ENCODE measurements around the gene ALDH1A1.

DNA sequence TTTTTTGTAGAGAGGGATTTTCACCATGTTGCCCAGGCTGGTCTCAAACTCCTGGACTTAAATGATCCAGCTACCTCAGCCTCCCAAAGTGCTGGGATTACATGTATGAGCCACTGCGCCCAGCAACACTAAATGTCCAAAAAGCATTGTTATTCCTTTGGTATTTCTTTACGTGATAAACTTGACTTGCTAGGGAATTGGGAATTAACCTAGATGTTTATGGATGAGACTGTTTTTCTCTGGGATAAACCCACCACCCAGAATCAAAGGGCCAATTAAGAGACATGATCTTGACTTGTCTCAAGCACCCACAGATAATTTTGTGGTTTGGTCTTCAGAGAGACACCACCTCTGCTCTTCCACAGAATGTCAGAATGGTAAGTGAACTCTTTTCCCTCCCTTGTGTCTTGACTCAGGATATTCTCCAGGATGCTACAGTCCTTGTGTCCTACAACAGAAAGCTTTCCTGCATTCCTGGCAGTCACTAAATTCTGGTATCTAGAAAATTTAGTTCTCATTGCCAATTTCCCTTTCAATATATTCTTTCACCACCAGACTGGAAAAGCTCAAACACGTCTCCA, 55.7 kb downstream of the ALDH1A1 start:
- TF ChIP-seq, protein P1, sequence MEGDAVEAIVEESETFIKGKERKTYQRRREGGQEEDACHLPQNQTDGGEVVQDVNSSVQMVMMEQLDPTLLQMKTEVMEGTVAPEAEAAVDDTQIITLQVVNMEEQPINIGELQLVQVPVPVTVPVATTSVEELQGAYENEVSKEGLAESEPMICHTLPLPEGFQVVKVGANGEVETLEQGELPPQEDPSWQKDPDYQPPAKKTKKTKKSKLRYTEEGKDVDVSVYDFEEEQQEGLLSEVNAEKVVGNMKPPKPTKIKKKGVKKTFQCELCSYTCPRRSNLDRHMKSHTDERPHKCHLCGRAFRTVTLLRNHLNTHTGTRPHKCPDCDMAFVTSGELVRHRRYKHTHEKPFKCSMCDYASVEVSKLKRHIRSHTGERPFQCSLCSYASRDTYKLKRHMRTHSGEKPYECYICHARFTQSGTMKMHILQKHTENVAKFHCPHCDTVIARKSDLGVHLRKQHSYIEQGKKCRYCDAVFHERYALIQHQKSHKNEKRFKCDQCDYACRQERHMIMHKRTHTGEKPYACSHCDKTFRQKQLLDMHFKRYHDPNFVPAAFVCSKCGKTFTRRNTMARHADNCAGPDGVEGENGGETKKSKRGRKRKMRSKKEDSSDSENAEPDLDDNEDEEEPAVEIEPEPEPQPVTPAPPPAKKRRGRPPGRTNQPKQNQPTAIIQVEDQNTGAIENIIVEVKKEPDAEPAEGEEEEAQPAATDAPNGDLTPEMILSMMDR (IDR thresholded peaks at IDR 0.05; ENCODE audit: low read depth, low read length) = no peak
- TF ChIP-seq POLR2A (IDR thresholded peaks at IDR 0.05; ENCODE audit: extremely low read depth, insufficient read length) (no peak), MYC (IDR thresholded peaks at IDR 0.05; ENCODE audit: low read depth, low read length) (no peak)

All from NB4 (cell line).